OCI-LY3 (cell line): ENCODE data around the gene CSTA.
A peak's percentile ranks its signal among the peaks of the same experiment; 100 is the strongest.
"Not testable (repeated sequence)": the region's sequence is repeated elsewhere in the genome, so short reads cannot be mapped to it uniquely, and the experiment has no call there.

Source experiments
- H2AFZ ChIP-seq: fragments of 200-600, 300-600 bp; shearing (Covaris generic); 2 replicates; pipeline ENCODE4 v1.6.0; 2014; ENCODE audit warnings: antibody characterized with exemption, low read depth, low read length
- H3K27ac ChIP-seq: fragments of 200-600, 300-600 bp; sonication (generic); 2 replicates; pipeline ENCODE4 v1.5.1; 2014; ENCODE audit warnings: mild to moderate bottlenecking, low read length, moderate library complexity, mixed read lengths
- H3K27me3 ChIP-seq: fragments of 200-600, 300-600 bp; sonication (generic); 2 replicates; pipeline ENCODE4 v1.6.1; 2014; ENCODE audit warnings: low read depth, low read length, mixed read lengths
- H3K36me3 ChIP-seq: fragments of 200-600, 300-600 bp; sonication (generic); replicated peaks from 2 replicates; pipeline ENCODE3; 2014; ENCODE audit warnings: low read depth, low read length, mixed read lengths
- H3K4me1 ChIP-seq: fragments of 300-600, 200-600 bp; sonication (generic); 2 replicates; pipeline ENCODE4 v1.6.1; 2014; ENCODE audit warnings: low read length, mixed read lengths
- H3K4me2 ChIP-seq: fragments of 200-600, 300-600 bp; sonication (generic); 2 replicates; pipeline ENCODE4 v1.6.1; 2014; ENCODE audit warnings: low read length, mixed read lengths
- H3K4me3 ChIP-seq: fragments of 300-600, 200-600 bp; sonication (generic); 2 replicates; pipeline ENCODE4 v1.5.1; 2014; ENCODE audit warnings: antibody characterized with exemption, mild to moderate bottlenecking, low read length, moderate library complexity
- H3K79me2 ChIP-seq: fragments of 300-600, 200-600 bp; shearing (Covaris generic); 2 replicates; pipeline ENCODE4 v1.6.1; 2014; ENCODE audit warnings: mild to moderate bottlenecking, low read length, mixed read lengths
- H3K9ac ChIP-seq: fragments of 300-600, 200-600 bp; shearing (Covaris generic); 2 replicates; pipeline ENCODE4 v1.6.0; 2014; ENCODE audit warnings: mild to moderate bottlenecking, low read length, moderate library complexity
- H3K9me3 ChIP-seq: fragments of 200-600, 300-600 bp; shearing (Covaris generic); 2 replicates; pipeline ENCODE4 v1.6.1; 2014; ENCODE audit warnings: low read length, mixed read lengths; ENCODE audit not compliant: insufficient read depth
- H4K20me1 ChIP-seq: fragments of 200-600, 300-600 bp; sonication (generic); 2 replicates; pipeline ENCODE4 v1.6.1; 2016; ENCODE audit warnings: low read length, mixed read lengths; ENCODE audit not compliant: insufficient read depth
- CTCF ChIP-seq: fragments of 200-600, 300-600 bp; sonication (generic); IDR thresholded peaks from 2 replicates; pipeline ENCODE4 v1.5.1; 2014; ENCODE audit warnings: antibody characterized with exemption, low read length, low read depth
- EZH2phosphoT487 ChIP-seq: fragments of 200-600 bp; shearing (Covaris generic); IDR thresholded peaks from 2 replicates; pipeline ENCODE4 v1.6.1; 2018; ENCODE audit warnings: antibody characterized with exemption, mixed run types, low read depth

CSTA gene

GRCh38 chr3:122362026-122362425 lies 37.0 kb downstream of the CSTA start:
- H3K27me3 ChIP-seq = no peaks in the 10 kb centered on the region
- H3K79me2 ChIP-seq = no peaks in the 10 kb centered on the region
- H2AFZ ChIP-seq = no peak overlapping the region
- H3K9ac ChIP-seq = no peak overlapping the region
- no peaks in the 10 kb centered on the region for H4K20me1 ChIP-seq
- no peak overlapping the region for H3K27ac ChIP-seq
- H3K4me3 ChIP-seq = no peak overlapping the region
- H3K4me1 ChIP-seq = peaks cover 14% of the 10 kb centered on the region
- no peaks in the 10 kb centered on the region for H3K9me3 ChIP-seq
- TF ChIP-seq EZH2phosphoT487 (no peak), CTCF (no peak)
- no peak overlapping the region for H3K4me2 ChIP-seq
- H3K36me3 ChIP-seq = peaks cover 35% of the 10 kb centered on the region

GRCh38 chr3:122364490-122364889 lies 39.4 kb downstream of the CSTA start:
- peak overlapping the region; percentile 50; the same call in 1 of the 2 replicates for H3K27ac ChIP-seq

GRCh38 chr3:122365073-122365472 lies 40.0 kb downstream of the CSTA start:
- Histone ChIP-seq H3K27ac (peak overlapping the region; percentile 50), H3K27me3 (no peaks in the 10 kb centered on the region), H3K79me2 (no peaks in the 10 kb centered on the region), H3K9me3 (no peaks in the 10 kb centered on the region), H3K4me1 (peaks cover 14% of the 10 kb centered on the region), H3K4me3 (no peak overlapping the region), H4K20me1 (no peaks in the 10 kb centered on the region), H3K9ac (no peak overlapping the region), H3K4me2 (peak overlapping the region; percentile 17), H3K36me3 (peaks cover 42% of the 10 kb centered on the region), H2AFZ (no peak overlapping the region)
- no peak for TF ChIP-seq CTCF
- no peak for TF ChIP-seq EZH2phosphoT487

More at GRCh38 chr3:122364490-122364889, 39.4 kb downstream of the CSTA start:
- H3K27me3 ChIP-seq = no peaks in the 10 kb centered on the region
- H3K4me3 ChIP-seq = no peak overlapping the region
- H3K36me3 ChIP-seq = peaks cover 41% of the 10 kb centered on the region
- H2AFZ ChIP-seq = no peak overlapping the region
- no peak overlapping the region for H3K4me2 ChIP-seq
- no peak overlapping the region for H3K9ac ChIP-seq
- no peaks in the 10 kb centered on the region for H3K9me3 ChIP-seq
- no peaks in the 10 kb centered on the region for H4K20me1 ChIP-seq
- TF ChIP-seq EZH2phosphoT487 = no peak
- no peak for TF ChIP-seq CTCF
- H3K4me1 ChIP-seq = peaks cover 14% of the 10 kb centered on the region
- no peaks in the 10 kb centered on the region for H3K79me2 ChIP-seq

- not testable (repeated sequence) for H4K20me1 ChIP-seq, H3K27me3 ChIP-seq, H3K9ac ChIP-seq, H2AFZ ChIP-seq, H3K9me3 ChIP-seq, H3K4me3 ChIP-seq, H3K79me2 ChIP-seq
- H3K4me2 ChIP-seq = peak overlapping the region; percentile 17
- peaks cover 42% of the 10 kb centered on the region for H3K36me3 ChIP-seq
- H3K4me1 ChIP-seq = peaks cover 14% of the 10 kb centered on the region
- H3K27ac ChIP-seq = peak overlapping the region; percentile 50
Measured at GRCh38 chr3:122365582-122366378, 40.7 kb downstream of the CSTA start.
